CD4-positive, alpha-beta T cell (primary cell): ENCODE measurements around the gene FOXB1. TPM values are rescaled to one million over a fixed set of nuclear protein-coding genes. Genes with fewer than 3 reads are reported as not detected.

ENCODE experiments used
- ATAC-seq: fragments of 200-7000 bp; cut with Tn5 transposase; one replicate; pipeline ENCODE4 v1.10.0; 2022; ENCODE audit warnings: mild to moderate bottlenecking; ENCODE audit not compliant: poor library complexity
- CTCF ChIA-PET: fragments of 350-600 bp; sonication (Branson Sonifier 250); formaldehyde crosslinking; loops from one replicate; lab custom pipeline; 2021; ENCODE audit warnings: antibody characterized with exemption, inconsistent platforms; lab: Charles Lee
- POLR2A ChIA-PET: fragments of 350-600 bp; sonication (Branson Sonifier 250); formaldehyde crosslinking; loops from one replicate; lab custom pipeline; 2021; ENCODE audit warnings: antibody characterized with exemption, inconsistent platforms; lab: Charles Lee
- DNase-seq, 14 experiments: peaks; one replicate each; pipeline ENCODE4 v3.0.0-alpha.2; 2013 to 2020; ENCODE audit warnings: mixed read lengths in 2 of 14
- H3K27ac ChIP-seq, 2 donors: one replicate each; pipeline versions ENCODE4 v1.5.1 to v1.7.0; 2013; ENCODE audit warnings: low read length in 2 of 2, low read depth in 1 of 2, mild to moderate bottlenecking in 1 of 2
- H3K27me3 ChIP-seq, 2 experiments: 1 replicate in 1 of 2; 2 replicates in 1 of 2; pipeline versions ENCODE4 v1.6.1 to v1.7.0; 2013; ENCODE audit warnings: low read length in 2 of 2, control low read depth in 1 of 2, mild to moderate bottlenecking in 1 of 2, moderate library complexity in 1 of 2; ENCODE audit not compliant: insufficient read depth in 2 of 2, control insufficient read depth in 1 of 2
- H3K36me3 ChIP-seq: one replicate; pipeline ENCODE4 v1.6.1; 2013; ENCODE audit warnings: low read length, control low read depth; ENCODE audit not compliant: insufficient read depth
- H3K4me1 ChIP-seq: one replicate; pipeline ENCODE4 v1.6.1; 2013; ENCODE audit warnings: low read length, control low read depth; ENCODE audit not compliant: insufficient read depth
- H3K4me3 ChIP-seq: one replicate; pipeline ENCODE4 v1.5.1; 2013; ENCODE audit warnings: mild to moderate bottlenecking, low read length, moderate library complexity
- H3K9me3 ChIP-seq, 2 experiments: 1 replicate in 1 of 2; 2 replicates in 1 of 2; pipeline versions ENCODE4 v1.6.1 to v1.7.0; 2013; ENCODE audit warnings: low read length in 2 of 2, mild to moderate bottlenecking in 2 of 2, control low read depth in 1 of 2, moderate library complexity in 1 of 2; ENCODE audit not compliant: control insufficient read depth in 1 of 2, insufficient read depth in 1 of 2
- H3K27ac Mint-ChIP-seq: one replicate; pipeline ENCODE4 v1.8.0; 2020; ENCODE audit warnings: mixed read lengths
- H3K27me3 Mint-ChIP-seq: one replicate; pipeline ENCODE4 v1.8.0; 2021; ENCODE audit warnings: mixed read lengths
- H3K36me3 Mint-ChIP-seq: one replicate; pipeline ENCODE4 v1.8.0; 2021; ENCODE audit warnings: low read depth, mixed read lengths
- H3K4me1 Mint-ChIP-seq: one replicate; pipeline ENCODE4 v1.8.0; 2021; ENCODE audit warnings: low read depth, mixed read lengths
- H3K4me3 Mint-ChIP-seq: one replicate; pipeline ENCODE4 v1.8.0; 2020; ENCODE audit warnings: mild to moderate bottlenecking, mixed read lengths
- H3K9me3 Mint-ChIP-seq: one replicate; pipeline ENCODE4 v1.8.0; 2020; ENCODE audit warnings: mixed read lengths
- intact Hi-C, 2 experiments: fragments of 100-400 bp; cut with DNase I in 1 of 2; cut with micrococcal nuclease in 1 of 2; formaldehyde crosslinking; loops; one replicate each; pipeline versions ENCODE4 v1.15.1 to v1.9.0; 2023 to 2025; cut with DNase I, micrococcal nuclease
- total RNA-seq, 174 experiments: library from RNA in 2 of 174; stranded (reverse) in 2 of 174; gene quantifications; one replicate each; pipeline ENCODE4 v1.2.3 and lab custom pipeline; 2021 to 2026
- TF ChIP-seq, protein P1 (sequence below): fragments of 200-600 bp; IDR thresholded peaks from one replicate; pipeline ENCODE4 v1.8.0; 2022; ENCODE audit warnings: antibody characterized with exemption, mild to moderate bottlenecking

FOXB1 gene
- total RNA-seq, 2 experiments from 2014 or later, result 0.14 to 0.19 TPM

DNA sequence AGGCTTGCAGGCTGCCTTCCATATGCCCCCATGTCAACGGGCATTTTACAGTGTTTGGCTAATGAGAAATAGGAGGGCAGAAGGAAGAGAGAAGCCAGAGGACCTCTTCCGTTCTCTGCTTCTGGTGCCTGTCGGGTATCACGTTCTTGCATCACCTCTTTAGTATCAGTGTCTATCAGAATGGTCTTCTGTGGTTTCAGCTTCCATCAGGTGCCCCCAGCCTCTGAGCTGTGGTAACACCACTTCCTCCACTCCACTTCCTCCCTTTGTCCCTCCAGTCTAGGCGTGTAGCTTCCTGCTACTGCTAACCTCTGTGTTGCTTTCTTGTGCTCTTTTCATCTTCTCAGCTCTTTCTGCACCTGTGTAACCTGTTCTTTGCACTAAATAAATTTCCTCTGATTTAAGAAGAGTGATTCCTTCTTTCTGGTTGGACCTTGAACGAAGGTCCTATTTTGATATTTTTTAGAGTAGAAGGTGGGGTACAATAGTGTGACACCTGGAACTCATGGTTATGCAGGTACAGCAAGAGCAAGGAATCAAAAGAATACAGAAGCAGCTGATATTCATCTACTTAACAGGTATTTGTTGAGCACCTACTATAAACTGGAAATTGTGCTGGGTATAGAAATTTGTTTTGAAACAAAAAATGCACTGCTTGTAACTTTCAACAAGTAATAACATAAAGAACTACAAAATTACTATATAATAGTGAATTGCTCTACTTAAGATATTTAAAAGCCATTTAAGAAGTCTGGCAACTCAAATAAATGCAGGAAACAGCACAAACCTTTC is 27.4 kb upstream of the FOXB1 start:
- Histone ChIP-seq H3K4me1 (peaks cover 15% of the 10 kb centered on the region), H3K27me3 (no peaks in the 10 kb centered on the region), H3K36me3 (no peaks in the 10 kb centered on the region), H3K4me3 (no peak overlapping the region), H3K9me3 (no peaks in the 10 kb centered on the region), H3K27ac (no peak overlapping the region)
- peak in 13 of 14 experiments; percentile 26 to 88 (median 43) for DNase-seq
- Mint-ChIP-seq H3K4me1 (peaks cover 43% of the 10 kb centered on the region), H3K36me3 (no peaks in the 10 kb centered on the region), H3K9me3 (no peaks in the 10 kb centered on the region), H3K27me3 (no peaks in the 10 kb centered on the region), H3K4me3 (peak overlapping the region; percentile 47), H3K27ac (peak overlapping the region; percentile 7)
- ChIA-PET POLR2A (interaction anchor here (0.6 to 1.8 kb wide), 12 partner anchors 14 to 287 kb away, joined by 3 to 13 read pairs (median 4); partner anchors contain the start of genes BNIP2 and FOXB1), CTCF (interaction anchor here (0.5 to 1.5 kb wide), 2 partner anchors 203 to 1233 kb away, joined by 3 read pairs; no protein-coding TSS in a partner anchor)
- peak; percentile 95 for ATAC-seq
- TF ChIP-seq, protein P1, sequence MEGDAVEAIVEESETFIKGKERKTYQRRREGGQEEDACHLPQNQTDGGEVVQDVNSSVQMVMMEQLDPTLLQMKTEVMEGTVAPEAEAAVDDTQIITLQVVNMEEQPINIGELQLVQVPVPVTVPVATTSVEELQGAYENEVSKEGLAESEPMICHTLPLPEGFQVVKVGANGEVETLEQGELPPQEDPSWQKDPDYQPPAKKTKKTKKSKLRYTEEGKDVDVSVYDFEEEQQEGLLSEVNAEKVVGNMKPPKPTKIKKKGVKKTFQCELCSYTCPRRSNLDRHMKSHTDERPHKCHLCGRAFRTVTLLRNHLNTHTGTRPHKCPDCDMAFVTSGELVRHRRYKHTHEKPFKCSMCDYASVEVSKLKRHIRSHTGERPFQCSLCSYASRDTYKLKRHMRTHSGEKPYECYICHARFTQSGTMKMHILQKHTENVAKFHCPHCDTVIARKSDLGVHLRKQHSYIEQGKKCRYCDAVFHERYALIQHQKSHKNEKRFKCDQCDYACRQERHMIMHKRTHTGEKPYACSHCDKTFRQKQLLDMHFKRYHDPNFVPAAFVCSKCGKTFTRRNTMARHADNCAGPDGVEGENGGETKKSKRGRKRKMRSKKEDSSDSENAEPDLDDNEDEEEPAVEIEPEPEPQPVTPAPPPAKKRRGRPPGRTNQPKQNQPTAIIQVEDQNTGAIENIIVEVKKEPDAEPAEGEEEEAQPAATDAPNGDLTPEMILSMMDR, result no peak
- intact Hi-C loops, result loop anchor here in 1 of 2 experiments (5.0 to 10.0 kb wide), 3 partner anchors 148 to 292 kb away; partner anchors contain the start of gene BNIP2

DNA sequence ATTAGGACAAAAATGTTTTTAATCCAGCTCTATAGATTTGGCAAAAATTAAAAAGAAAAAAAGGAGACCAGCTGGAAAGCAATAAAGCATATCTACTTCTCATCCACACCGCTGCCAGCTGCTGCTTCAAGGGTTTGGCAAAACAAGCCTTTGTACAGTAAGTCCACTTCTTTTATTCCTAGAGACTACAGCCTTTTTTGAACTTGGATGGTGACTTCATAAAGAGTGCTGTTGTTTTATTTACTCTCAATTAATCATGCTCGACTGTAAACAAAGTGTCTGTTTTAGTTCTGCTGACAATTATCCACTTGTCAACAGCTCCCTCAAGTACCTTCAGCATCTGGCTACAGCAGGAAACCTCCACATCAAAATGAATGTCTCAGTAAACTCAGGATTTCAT is 12.3 kb upstream of the FOXB1 start:
- CTCF ChIA-PET, result interaction anchor here (1.6 kb wide), 1 partner anchor 267 kb away, joined by 3 read pairs; no protein-coding TSS in a partner anchor
- intact Hi-C loops, result loop anchor here in 1 of 2 experiments (5.0 to 10.0 kb wide), 3 partner anchors 240 to 583 kb away; partner anchors contain the start of gene ANXA2
- H3K4me3 ChIP-seq, result no peak overlapping the region
- DNase-seq (no peak), ATAC-seq (no peak)
- H3K36me3 ChIP-seq, result no peaks in the 10 kb centered on the region
- H3K4me3 Mint-ChIP-seq, result no peak overlapping the region
- H3K4me1 ChIP-seq, result peaks cover 27% of the 10 kb centered on the region
- H3K27ac Mint-ChIP-seq, result no peak overlapping the region
- H3K36me3 Mint-ChIP-seq, result no peaks in the 10 kb centered on the region
- TF ChIP-seq, protein P1, result no peak
- no peak overlapping the region for H3K27ac ChIP-seq
- H3K27me3 Mint-ChIP-seq, result peaks cover 85% of the 10 kb centered on the region
- peaks cover 42 to 55% of the 10 kb centered on the region in 2 experiments for H3K27me3 ChIP-seq
- H3K9me3 Mint-ChIP-seq, result no peaks in the 10 kb centered on the region
- peaks cover 27% of the 10 kb centered on the region for H3K4me1 Mint-ChIP-seq
- POLR2A ChIA-PET, result no interaction called here
- H3K9me3 ChIP-seq, result peaks cover 0 to 33% of the 10 kb centered on the region in 2 experiments

DNA sequence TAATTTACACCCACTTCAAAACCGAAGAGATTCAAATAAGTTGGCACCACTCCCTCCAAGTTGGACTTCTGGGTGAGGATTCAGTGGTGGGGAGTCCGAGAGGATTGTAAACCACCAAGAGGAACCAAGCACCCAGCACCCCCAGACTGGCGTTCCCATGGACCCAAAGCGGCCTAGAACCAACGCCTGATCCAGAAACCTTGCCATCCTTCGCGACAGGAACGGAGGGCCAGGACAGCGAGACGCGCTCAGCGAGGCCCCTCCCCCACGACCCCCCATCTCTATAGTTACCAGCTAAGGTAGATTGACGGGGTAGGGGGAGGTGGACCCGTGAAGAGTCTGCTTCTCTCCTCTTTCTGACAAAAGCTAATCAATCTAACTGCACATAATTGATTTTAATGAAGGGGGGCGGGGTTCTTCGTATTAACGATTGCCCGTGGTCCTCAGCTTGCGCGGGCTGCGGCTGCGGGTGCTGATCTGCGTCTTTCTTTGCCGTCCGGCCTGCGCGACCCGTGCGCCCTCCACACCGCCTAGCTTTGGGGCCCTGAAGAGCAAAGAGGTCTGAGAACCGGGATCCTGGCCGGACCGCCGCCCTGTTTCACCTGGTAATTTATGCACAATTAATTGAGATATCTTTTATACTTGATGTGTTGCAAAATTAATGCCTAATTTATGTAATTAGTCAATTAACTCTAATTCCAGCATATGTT is 10.9 kb upstream of the FOXB1 start:
- H3K27ac Mint-ChIP-seq, result no peak overlapping the region
- H3K27ac ChIP-seq, result no peak overlapping the region
- no peak for ATAC-seq
- H3K9me3 Mint-ChIP-seq, result no peaks in the 10 kb centered on the region
- peaks cover 0 to 38% of the 10 kb centered on the region in 2 experiments for H3K9me3 ChIP-seq
- H3K36me3 Mint-ChIP-seq, result no peaks in the 10 kb centered on the region
- no peaks in the 10 kb centered on the region for H3K36me3 ChIP-seq
- no peak overlapping the region for H3K4me3 ChIP-seq
- DNase-seq, result no peak
- intact Hi-C loops, result loop anchor here in 1 of 2 experiments (5.0 to 10.0 kb wide), 3 partner anchors 241 to 582 kb away; partner anchors contain the start of gene ANXA2
- H3K27me3 Mint-ChIP-seq, result peaks cover 86% of the 10 kb centered on the region
- peaks cover 35% of the 10 kb centered on the region for H3K4me1 ChIP-seq
- POLR2A ChIA-PET, result interaction anchor here (1.1 to 3.4 kb wide), 3 partner anchors 11 to 17 kb away, joined by 4 to 13 read pairs (median 4); partner anchors contain the start of gene FOXB1
- H3K27me3 ChIP-seq, result peaks cover 56 to 69% of the 10 kb centered on the region in 2 experiments
- H3K4me3 Mint-ChIP-seq, result no peak overlapping the region
- H3K4me1 Mint-ChIP-seq, result peaks cover 39% of the 10 kb centered on the region
- CTCF ChIA-PET, result no interaction called here
- TF ChIP-seq, protein P1, result no peak
